ENCODE results near the gene SNAP29. TPM values are rescaled to one million over a fixed set of nuclear protein-coding genes. Genes with fewer than 3 reads are reported as not detected.
"Not testable (repeated sequence)": the region's sequence is repeated elsewhere in the genome, so short reads cannot be mapped to it uniquely, and the experiment has no call there.

SNAP29 gene
- total and polyA plus RNA-seq, 2 experiments from 2014 or later = 8.2 to 22.9 TPM

DNA sequence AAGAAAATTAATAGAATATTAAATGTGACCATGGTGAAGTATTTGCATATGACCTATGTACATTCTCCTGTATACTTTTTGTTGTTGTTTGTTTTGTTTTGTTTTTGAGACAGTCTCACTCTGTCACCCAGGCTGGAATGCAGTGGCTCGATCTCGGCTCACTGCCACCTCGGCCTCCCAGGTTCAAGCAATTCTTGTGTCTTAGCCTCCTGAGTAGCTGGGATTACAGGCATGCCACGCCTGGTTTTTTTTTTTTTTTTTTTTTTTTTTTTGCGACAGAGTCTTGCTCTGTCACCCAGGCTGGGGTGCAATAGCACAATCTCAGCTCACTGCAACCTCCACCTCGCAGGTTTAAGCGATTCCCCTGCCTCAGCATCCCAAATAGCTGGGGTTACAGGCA is 38.9 kb downstream of the SNAP29 start:
- not testable (repeated sequence) for H2AFZ ChIP-seq; H3K36me3 Mint-ChIP-seq (ENCODE audit: low read depth); H3F3A ChIP-seq (replicated peaks; ENCODE audit: low read depth); H3K4me2 ChIP-seq; H3K79me2 ChIP-seq (replicated peaks; ENCODE audit: insufficient read depth); H3K4me3 ChIP-seq; H3K9me2 ChIP-seq (ENCODE audit: insufficient read depth); DNase-seq (ENCODE audit: low spot score); H3K27ac ChIP-seq (ENCODE audit: low read depth); H3K4me1 Mint-ChIP-seq; H3K27ac Mint-ChIP-seq; H3K9me3 Mint-ChIP-seq; H3K4me1 ChIP-seq (ENCODE audit: insufficient read depth); H3K36me3 ChIP-seq (ENCODE audit: insufficient read depth); ATAC-seq; H3K27me3 Mint-ChIP-seq (ENCODE audit: insufficient read depth, low read depth, poor library complexity); H4K20me1 ChIP-seq (replicated peaks; ENCODE audit: insufficient read depth); H3K27me3 ChIP-seq (ENCODE audit: insufficient read depth); H3K4me3 Mint-ChIP-seq

- no peak overlapping the region for H2AFZ ChIP-seq
- no peak for ATAC-seq
- peaks cover 7% of the 10 kb centered on the region for H3K27me3 Mint-ChIP-seq (ENCODE audit: insufficient read depth, low read depth, poor library complexity)
- H4K20me1 ChIP-seq (replicated peaks; ENCODE audit: insufficient read depth) = no peaks in the 10 kb centered on the region
- H3K36me3 Mint-ChIP-seq (ENCODE audit: low read depth) = no peaks in the 10 kb centered on the region
- no peaks in the 10 kb centered on the region for H3K9me3 Mint-ChIP-seq
- no peaks in the 10 kb centered on the region for H3K4me1 ChIP-seq (ENCODE audit: insufficient read depth)
- no peaks in the 10 kb centered on the region for H3K79me2 ChIP-seq (replicated peaks; ENCODE audit: insufficient read depth)
- no peak overlapping the region for H3K4me3 Mint-ChIP-seq
- H3K36me3 ChIP-seq (ENCODE audit: insufficient read depth) = no peaks in the 10 kb centered on the region
- no peak overlapping the region for H3K4me2 ChIP-seq
- no peak overlapping the region for H3K27ac ChIP-seq (ENCODE audit: low read depth)
- H3K4me3 ChIP-seq = no peak overlapping the region
- H3K4me1 Mint-ChIP-seq = no peaks in the 10 kb centered on the region
- H3F3A ChIP-seq (replicated peaks; ENCODE audit: low read depth) = no peaks in the 10 kb centered on the region
- no peaks in the 10 kb centered on the region for H3K27me3 ChIP-seq (ENCODE audit: insufficient read depth)
- H3K27ac Mint-ChIP-seq = no peak overlapping the region
- no peak for DNase-seq (ENCODE audit: low spot score)
- H3K9me2 ChIP-seq (ENCODE audit: insufficient read depth) = no peaks in the 10 kb centered on the region
- TF ChIP-seq EZH2phosphoT487 (IDR thresholded peaks at IDR 0.05; ENCODE audit: unreplicated experiment) (no peak), POLR2AphosphoS5 (IDR thresholded peaks at IDR 0.05; ENCODE audit: low read depth) (no peak), NANOG (IDR thresholded peaks at IDR 0.05; ENCODE audit: borderline replicate concordance) (no peak), JUNB (IDR thresholded peaks at IDR 0.05; ENCODE audit: unreplicated experiment) (no peak), EZH2 (IDR thresholded peaks at IDR 0.05; ENCODE audit: low read depth, unreplicated experiment) (no peak), STAT1 (IDR thresholded peaks at IDR 0.05; ENCODE audit: unreplicated experiment) (no peak), ZNF331 (CRISPR knock-in tag; IDR thresholded peaks at IDR 0.05; ENCODE audit: low read depth) (no peak), ZNF114 (CRISPR knock-in tag; IDR thresholded peaks at IDR 0.05) (no peak), REST (IDR thresholded peaks at IDR 0.05; ENCODE audit: unreplicated experiment) (no peak)
- TF ChIP-seq, protein P1, sequence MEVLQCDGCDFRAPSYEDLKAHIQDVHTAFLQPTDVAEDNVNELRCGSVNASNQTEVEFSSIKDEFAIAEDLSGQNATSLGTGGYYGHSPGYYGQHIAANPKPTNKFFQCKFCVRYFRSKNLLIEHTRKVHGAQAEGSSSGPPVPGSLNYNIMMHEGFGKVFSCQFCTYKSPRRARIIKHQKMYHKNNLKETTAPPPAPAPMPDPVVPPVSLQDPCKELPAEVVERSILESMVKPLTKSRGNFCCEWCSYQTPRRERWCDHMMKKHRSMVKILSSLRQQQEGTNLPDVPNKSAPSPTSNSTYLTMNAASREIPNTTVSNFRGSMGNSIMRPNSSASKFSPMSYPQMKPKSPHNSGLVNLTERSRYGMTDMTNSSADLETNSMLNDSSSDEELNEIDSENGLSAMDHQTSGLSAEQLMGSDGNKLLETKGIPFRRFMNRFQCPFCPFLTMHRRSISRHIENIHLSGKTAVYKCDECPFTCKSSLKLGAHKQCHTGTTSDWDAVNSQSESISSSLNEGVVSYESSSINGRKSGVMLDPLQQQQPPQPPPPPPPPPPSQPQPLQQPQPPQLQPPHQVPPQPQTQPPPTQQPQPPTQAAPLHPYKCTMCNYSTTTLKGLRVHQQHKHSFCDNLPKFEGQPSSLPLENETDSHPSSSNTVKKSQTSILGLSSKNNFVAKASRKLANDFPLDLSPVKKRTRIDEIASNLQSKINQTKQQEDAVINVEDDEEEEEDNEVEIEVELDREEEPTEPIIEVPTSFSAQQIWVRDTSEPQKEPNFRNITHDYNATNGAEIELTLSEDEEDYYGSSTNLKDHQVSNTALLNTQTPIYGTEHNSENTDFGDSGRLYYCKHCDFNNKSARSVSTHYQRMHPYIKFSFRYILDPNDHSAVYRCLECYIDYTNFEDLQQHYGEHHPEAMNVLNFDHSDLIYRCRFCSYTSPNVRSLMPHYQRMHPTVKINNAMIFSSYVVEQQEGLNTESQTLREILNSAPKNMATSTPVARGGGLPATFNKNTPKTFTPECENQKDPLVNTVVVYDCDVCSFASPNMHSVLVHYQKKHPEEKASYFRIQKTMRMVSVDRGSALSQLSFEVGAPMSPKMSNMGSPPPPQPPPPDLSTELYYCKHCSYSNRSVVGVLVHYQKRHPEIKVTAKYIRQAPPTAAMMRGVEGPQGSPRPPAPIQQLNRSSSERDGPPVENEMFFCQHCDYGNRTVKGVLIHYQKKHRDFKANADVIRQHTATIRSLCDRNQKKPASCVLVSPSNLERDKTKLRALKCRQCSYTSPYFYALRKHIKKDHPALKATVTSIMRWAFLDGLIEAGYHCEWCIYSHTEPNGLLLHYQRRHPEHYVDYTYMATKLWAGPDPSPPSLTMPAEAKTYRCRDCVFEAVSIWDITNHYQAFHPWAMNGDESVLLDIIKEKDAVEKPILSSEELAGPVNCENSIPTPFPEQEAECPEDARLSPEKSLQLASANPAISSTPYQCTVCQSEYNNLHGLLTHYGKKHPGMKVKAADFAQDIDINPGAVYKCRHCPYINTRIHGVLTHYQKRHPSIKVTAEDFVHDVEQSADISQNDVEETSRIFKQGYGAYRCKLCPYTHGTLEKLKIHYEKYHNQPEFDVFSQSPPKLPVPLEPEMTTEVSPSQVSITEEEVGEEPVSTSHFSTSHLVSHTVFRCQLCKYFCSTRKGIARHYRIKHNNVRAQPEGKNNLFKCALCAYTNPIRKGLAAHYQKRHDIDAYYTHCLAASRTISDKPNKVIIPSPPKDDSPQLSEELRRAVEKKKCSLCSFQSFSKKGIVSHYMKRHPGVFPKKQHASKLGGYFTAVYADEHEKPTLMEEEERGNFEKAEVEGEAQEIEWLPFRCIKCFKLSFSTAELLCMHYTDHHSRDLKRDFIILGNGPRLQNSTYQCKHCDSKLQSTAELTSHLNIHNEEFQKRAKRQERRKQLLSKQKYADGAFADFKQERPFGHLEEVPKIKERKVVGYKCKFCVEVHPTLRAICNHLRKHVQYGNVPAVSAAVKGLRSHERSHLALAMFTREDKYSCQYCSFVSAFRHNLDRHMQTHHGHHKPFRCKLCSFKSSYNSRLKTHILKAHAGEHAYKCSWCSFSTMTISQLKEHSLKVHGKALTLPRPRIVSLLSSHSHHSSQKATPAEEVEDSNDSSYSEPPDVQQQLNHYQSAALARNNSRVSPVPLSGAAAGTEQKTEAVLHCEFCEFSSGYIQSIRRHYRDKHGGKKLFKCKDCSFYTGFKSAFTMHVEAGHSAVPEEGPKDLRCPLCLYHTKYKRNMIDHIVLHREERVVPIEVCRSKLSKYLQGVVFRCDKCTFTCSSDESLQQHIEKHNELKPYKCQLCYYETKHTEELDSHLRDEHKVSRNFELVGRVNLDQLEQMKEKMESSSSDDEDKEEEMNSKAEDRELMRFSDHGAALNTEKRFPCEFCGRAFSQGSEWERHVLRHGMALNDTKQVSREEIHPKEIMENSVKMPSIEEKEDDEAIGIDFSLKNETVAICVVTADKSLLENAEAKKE (CRISPR knock-in tag; IDR thresholded peaks at IDR 0.05) = no peak
- TF ChIP-seq, protein P2, sequence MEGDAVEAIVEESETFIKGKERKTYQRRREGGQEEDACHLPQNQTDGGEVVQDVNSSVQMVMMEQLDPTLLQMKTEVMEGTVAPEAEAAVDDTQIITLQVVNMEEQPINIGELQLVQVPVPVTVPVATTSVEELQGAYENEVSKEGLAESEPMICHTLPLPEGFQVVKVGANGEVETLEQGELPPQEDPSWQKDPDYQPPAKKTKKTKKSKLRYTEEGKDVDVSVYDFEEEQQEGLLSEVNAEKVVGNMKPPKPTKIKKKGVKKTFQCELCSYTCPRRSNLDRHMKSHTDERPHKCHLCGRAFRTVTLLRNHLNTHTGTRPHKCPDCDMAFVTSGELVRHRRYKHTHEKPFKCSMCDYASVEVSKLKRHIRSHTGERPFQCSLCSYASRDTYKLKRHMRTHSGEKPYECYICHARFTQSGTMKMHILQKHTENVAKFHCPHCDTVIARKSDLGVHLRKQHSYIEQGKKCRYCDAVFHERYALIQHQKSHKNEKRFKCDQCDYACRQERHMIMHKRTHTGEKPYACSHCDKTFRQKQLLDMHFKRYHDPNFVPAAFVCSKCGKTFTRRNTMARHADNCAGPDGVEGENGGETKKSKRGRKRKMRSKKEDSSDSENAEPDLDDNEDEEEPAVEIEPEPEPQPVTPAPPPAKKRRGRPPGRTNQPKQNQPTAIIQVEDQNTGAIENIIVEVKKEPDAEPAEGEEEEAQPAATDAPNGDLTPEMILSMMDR (conservative IDR thresholded peaks at IDR 0.05; ENCODE audit: low read depth in 2 of 2) = no peak
Measured at GRCh38 chr22:20899827-20900423, 41.1 kb downstream of the SNAP29 start.

Measured in GM23338 (cell line).